GM19397 (cell line): ENCODE measurements around the gene INF2.
"Not testable (repeated sequence)": the region's sequence is repeated elsewhere in the genome, so short reads cannot be mapped to it uniquely, and the experiment has no call there.

Experiments used
- ATAC-seq: cut with Tn5 transposase; IDR thresholded peaks from one replicate; pipeline ENCODE4 v1.9.1; 2021; ENCODE audit warnings: mild to moderate bottlenecking, moderate library complexity; ENCODE audit not compliant: unreplicated experiment

The INF2 gene

DNA sequence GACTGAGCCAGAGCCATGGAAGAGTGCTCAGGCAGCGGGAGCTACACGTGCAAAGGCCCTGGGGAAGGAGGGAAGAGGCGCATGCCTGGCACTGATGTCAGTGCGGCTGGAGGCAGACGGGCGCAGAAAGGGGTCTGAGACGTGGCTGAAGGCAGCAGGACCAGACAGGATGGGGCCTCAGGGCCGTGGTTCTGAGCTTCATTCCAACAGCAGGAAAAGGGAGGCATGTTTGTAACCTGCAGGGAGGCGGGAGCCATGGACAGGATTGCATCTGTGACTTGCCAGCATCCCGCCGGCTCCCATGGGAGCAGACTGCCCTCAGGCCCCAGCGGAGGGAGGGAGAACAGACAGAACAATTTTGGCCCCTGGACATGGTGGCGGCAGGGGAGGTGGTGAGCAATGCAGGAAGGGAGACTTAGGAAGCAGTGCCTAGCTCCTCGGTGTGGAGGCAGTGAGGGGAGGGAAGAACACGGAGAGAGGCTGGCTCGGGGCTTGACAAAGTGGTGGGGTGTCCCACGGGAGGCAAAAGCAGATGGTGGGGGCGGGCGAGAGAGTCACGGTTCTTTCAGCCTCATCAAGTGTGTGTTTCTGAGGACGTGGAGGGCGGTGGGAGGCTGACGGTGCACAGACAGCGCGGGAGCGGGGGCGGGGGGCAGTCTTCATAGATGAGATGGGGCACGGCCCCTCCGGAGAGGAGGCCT lies 33.3 kb upstream of the INF2 start:
- ATAC-seq = no peak

GRCh38 chr14:104657101-104657524 lies 32.3 kb upstream of the INF2 start:
- no peak for ATAC-seq

GRCh38 chr14:104657563-104658324 lies 31.7 kb upstream of the INF2 start:
- peak; percentile 31 for ATAC-seq

GRCh38 chr14:104658325-104658712 lies 31.1 kb upstream of the INF2 start:
- ATAC-seq = no peak

DNA sequence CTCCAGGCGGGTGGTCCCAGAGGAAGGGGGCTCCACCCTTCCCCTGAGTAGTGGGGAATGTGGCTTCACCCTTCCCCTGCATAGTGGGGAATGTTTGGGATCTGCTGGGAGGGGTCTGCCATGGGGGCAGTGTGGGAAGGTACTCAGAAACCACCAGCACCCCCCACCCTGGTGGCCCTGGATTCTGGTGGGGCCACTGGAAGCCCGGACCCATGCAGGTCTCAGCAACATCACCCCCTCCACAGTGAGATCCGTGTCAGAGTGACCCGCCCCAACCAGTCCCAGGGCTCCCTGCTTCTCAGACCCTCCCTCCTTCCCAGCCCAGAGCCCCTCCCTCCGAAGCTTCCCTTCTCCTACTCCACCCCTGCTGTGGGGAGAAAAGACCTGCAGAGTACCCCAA lies 30.3 kb upstream of the INF2 start:
- no peak for ATAC-seq

GRCh38 chr14:104659764-104660523 lies 29.5 kb upstream of the INF2 start:
- no peak for ATAC-seq

GRCh38 chr14:104660597-104660996 lies 28.8 kb upstream of the INF2 start:
- ATAC-seq = no peak

GRCh38 chr14:104661086-104661485 lies 28.3 kb upstream of the INF2 start:
- ATAC-seq = no peak

DNA sequence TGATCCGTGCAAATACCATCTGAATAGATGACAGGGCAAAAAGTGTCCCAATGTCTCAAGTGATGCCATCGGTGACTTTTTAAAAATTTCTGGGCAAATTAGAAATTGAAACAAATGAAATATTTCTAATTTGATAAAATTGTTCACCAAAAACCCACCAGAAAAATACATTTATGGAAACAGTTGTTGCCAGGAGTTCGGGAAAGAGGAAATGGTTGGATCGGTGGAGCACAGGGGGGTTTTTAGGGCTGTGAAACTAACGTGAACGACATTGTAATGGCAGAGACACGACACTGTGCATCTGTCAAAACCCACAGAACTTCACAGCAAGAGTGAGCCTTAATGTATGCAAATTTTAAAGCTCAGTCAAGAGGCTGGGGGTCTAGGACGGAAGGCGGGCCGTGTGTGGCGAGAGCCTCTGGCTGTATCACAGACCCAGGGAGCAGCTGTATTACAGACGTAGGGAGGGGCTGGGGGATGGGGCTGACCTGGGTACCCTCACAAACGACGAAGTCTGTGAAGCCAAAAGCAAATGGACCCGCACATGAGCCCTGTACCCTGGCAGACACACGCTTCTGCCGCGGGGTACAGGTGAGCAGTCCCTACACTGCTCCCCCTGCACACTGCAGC lies 27.8 kb upstream of the INF2 start:
- ATAC-seq = not testable (repeated sequence)

DNA sequence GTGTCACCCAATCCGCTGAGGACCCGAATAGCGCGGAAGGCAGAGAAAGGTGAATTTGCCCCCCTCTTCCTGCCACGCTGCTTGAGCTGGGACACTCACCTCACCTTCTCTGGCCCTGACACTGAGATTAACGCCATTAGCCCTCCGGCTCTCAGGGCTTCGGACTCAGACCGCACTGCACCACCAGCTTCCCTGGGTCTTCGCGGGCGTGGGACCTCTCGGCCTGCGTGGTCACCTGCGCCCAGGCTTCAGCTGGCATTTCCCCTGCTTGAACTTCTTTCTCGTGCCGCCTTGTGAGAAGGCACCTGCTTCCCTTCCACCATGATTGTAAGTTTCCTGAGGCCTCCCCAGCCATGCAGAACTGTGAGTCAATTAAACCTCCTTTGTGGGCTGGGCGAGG lies 26.9 kb upstream of the INF2 start:
- ATAC-seq = not testable (repeated sequence)

- no peak for ATAC-seq
Measured at GRCh38 chr14:104664107-104664506, 25.3 kb upstream of the INF2 start.

DNA sequence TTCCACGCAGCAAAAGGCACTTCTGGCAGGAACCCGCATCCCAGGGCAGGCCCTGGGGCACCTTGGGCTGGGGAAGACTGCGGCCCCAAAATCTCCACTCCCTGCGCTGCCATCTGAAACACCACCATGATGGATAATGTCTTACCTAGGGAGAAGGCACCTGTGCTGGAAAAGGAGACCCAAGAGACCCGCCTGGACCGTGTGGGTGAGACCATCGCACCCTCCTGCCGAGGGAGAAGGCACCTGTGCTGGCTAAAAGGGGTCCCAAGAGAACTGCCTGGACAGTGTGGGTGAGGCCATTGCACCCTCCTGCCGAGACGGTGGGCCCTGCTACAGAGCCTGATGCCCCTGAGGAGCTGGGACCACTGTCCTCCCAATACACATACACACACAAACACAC lies 24.8 kb upstream of the INF2 start:
- no peak for ATAC-seq

DNA sequence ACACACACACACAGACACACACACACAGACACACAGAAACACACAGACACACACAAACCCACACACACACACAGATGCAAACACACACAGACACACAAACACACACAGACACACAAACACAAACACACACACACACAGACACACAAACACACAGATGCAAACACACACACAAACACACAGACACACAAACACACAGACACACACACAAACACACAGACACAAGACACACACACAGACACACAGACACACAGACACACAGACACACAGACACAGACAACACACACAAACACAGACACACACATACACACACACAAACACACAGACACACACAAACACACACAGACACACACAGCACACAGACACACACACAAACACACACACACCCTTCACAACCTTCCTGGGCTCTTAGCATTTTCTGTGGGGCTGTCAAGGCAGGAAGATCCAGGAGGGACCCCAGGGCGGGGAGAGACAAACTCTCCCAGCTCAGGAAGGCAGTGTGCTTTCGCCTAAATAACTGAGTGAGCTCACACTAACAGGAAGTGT lies 24.2 kb upstream of the INF2 start:
- ATAC-seq = no peak

DNA sequence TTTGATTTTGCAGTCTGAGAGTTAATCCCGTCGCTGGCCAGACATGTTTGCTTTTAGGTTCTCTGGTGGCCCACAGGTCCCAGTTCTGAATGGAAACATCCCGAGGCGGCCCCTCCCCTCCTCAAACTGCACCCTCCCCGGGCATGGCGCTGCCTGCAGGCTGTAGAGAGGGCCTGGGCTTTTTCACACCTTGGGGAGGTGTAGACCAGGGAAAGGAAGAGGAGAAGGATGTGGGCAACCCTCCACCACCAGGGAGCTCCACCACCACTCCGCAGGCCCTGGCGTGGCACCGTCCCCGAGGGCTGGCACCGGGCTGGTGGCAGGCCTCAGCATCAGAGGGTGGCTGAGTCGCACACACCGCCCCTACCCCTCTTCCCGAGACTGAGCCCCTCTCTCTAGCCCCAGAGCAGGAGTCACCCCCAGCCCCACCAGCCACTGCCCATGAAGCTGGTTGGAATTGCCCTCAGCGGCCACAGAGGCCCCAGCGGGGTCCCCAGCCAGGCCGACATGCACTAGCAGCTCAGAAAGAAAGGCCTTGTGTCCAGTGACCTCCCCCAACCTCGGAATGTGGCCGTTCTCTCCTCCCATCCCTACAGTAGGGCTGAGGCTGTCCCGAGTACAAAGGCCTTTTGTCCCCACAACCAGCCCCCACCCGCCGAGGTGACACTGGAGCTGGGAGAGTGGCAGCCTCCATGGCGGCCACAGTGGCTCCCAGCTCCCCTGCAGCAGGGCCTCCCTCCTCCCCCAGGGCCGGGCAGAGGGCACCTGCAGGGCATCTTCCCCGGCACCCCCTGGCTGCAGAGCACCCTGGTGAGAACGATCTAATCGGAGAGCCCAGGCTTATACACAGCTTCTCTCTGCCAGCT lies 23.5 kb upstream of the INF2 start:
- ATAC-seq = no peak

DNA sequence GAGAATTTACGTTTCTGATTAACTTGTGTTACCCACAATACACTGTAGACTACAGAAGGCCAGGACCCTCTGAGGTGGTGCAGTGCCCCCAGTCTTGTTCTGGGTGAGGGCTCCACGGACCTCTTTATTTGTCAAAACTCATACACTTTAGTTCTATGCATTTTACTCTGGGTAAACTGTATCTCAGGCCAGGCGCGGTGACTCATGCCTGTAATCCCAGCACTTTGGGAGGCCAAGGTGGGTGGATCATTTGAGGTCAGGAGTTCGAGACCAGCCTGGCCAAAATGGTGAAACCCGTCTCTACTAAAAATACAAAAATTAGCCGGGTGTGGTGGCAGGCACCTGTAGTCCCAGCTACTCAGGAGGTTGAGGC lies 22.9 kb upstream of the INF2 start:
- ATAC-seq = not testable (repeated sequence)

DNA sequence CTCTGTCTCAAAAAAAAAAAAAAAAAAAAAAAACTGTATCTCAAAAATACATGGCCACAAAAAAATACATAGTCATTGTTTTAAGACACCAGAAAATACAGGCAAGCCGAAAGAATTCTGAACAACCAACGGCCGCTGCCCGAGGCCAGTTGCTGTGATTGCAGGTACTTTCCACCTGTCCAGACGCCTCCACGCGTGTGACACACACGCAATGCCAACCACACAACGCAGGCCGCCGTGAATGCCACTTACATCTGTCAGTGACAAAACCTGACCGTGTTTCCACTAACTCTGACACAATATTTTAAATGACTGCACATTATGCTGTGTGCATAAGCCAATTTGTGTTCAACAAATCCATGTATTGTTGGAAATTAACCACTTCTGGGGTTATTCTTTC lies 22.4 kb upstream of the INF2 start:
- no peak for ATAC-seq

- no peak for ATAC-seq
Measured at GRCh38 chr14:104669697-104670096, 19.7 kb upstream of the INF2 start.

- ATAC-seq = not testable (repeated sequence)
Measured at GRCh38 chr14:104671330-104671977, 18.0 kb upstream of the INF2 start.

GRCh38 chr14:104672119-104672518 lies 17.3 kb upstream of the INF2 start:
- ATAC-seq = not testable (repeated sequence)

DNA sequence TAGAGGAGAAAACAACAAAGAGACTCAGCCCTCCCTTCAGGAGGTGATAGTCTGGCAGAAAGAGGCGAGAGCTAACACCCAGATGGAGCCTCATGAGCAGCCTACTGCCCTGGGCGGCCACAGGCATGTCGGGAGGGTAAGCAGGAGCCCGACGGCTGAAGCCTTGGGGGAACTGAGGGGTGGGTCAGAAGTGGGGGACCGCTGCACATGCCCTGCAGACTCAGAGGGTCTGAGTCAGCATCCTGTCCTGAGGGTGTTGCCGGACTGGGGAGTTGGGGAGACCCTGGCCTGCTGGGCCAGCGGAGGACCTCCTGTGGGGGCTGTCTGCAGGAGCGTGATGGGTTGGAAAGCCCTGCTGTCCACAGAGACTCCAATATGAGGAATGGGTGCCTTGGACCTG lies 15.9 kb upstream of the INF2 start:
- no peak for ATAC-seq
